LNCaP clone FGC (cell line): Measurements from ENCODE around the gene SIK2.

Experiments used
- DNase-seq: peaks from one replicate; pipeline ENCODE4 v3.0.0-alpha.2; 2011; ENCODE audit warnings: low read depth
- H3K4me3 ChIP-seq: 2 replicates; pipeline ENCODE4 v1.5.1; 2011; ENCODE audit warnings: mild to moderate bottlenecking, low read depth, low read length, control low read depth
- CTCF ChIP-seq: IDR thresholded peaks from 2 replicates; pipeline ENCODE4 v1.5.1; 2012; ENCODE audit warnings: mild to moderate bottlenecking; ENCODE audit not compliant: control insufficient read depth, insufficient read depth; ENCODE audit errors: extremely low read depth

The SIK2 gene

GRCh38 chr11:111571829-111572501 lies 30.3 kb upstream of the SIK2 start:
- DNase-seq, result no peak
- TF ChIP-seq CTCF, result no peak
- no peak overlapping the region for H3K4me3 ChIP-seq

- H3K4me3 ChIP-seq, result no peak overlapping the region
- TF ChIP-seq CTCF, result no peak
- no peak for DNase-seq
These were observed 29.7 kb upstream of the SIK2 start for GRCh38 chr11:111572581-111572980.

- H3K4me3 ChIP-seq, result no peak overlapping the region
- TF ChIP-seq CTCF, result no peak
- DNase-seq, result no peak
These were observed 28.4 kb upstream of the SIK2 start for GRCh38 chr11:111573821-111574249.

GRCh38 chr11:111574373-111575225 lies 27.6 kb upstream of the SIK2 start:
- H3K4me3 ChIP-seq, result no peak overlapping the region

GRCh38 chr11:111575740-111576139 lies 26.5 kb upstream of the SIK2 start:
- TF ChIP-seq CTCF, result no peak
- DNase-seq, result no peak
- H3K4me3 ChIP-seq, result no peak overlapping the region

More at GRCh38 chr11:111574373-111575225, 27.6 kb upstream of the SIK2 start:
- DNase-seq, result no peak
- 0 out of 2 replicates have a peak, but pooled peaks have one; percentile 18 for TF ChIP-seq CTCF

GRCh38 chr11:111577821-111578220 lies 24.4 kb upstream of the SIK2 start:
- DNase-seq, result no peak
- TF ChIP-seq CTCF, result no peak
- H3K4me3 ChIP-seq, result no peak overlapping the region

GRCh38 chr11:111581341-111581740 lies 20.9 kb upstream of the SIK2 start:
- H3K4me3 ChIP-seq, result no peak overlapping the region
- TF ChIP-seq CTCF, result no peak
- no peak for DNase-seq
